GM19043 (cell line): ENCODE measurements around the gene TMEM178B.

Source experiments
- ATAC-seq: cut with Tn5 transposase; IDR thresholded peaks from one replicate; pipeline ENCODE4 v1.9.1; 2021; ENCODE audit warnings: low read depth; ENCODE audit not compliant: unreplicated experiment

The TMEM178B gene

DNA sequence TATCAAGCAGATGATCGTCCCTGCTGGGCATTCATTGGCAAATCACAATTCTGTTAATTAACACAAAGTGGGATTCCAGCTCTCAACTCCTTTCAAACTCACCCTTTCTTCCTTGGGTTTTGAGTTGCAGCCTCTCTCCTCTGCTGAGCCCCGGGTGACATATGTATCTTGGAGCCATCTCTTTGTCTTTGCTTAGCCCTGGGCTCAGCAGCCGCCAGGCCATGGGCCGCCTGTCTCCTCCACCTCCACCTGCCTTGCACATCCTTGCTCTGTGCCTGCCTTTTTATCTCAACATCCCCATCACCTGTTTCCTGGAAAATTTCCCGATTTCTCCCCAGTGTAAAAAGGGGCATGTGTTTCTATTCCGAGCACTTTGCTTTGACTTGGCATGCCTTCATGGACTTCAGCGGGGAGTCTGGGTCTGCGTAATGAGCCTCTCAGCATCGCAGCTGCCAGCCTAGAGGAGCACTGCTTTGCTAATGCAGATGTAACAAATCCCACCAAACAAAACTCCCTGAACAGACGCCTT is 336.0 kb downstream of the TMEM178B start:
- no peak for ATAC-seq

DNA sequence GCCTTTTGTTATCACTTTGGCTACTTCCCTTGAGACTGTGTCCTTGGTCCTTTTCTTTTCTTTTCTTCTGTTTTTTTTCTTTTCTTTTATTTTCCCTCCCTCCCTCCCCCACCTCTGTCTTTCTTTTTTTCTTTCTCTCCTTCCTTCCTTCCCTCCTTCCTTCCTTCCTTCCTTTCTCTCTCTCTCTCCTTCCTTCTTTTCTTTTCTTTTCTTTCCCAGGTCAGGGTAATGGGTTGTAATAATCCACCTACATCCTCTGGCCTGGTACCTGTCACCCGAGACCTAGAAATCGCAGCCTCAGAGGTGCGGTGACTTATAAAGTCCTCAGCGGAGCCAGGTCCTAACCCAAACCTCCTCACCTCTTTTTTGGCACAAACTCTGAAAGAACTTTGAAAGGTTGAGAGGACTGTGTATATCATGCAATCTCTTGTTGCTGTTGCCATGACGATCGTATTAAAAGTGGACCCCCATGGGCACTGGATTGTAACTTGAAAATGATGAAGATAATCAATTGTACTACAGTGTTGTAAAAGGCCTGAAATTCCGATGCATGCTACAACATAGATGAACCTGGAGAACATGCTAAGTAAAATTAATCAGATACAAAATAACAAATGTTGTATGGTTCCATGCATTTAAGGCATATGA is 336.6 kb downstream of the TMEM178B start:
- ATAC-seq, result no peak

DNA sequence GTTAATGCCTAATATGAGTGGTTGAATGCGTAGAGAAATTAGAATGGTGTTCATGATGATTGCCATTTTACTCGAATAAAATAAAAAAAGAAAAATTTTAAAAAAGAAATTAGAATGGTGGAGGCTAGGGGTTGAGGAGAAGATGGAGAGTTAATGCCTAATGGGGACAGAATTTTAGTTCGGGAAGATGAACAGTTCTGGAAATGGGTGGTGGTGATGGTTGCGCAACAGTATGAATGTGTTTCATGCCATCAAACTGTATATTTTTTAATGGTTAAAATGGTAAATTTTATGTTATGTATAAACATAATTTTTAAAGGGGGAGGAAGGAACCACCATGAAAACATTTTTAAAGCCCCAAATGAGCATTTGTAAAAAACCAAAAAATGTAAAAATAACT is 337.3 kb downstream of the TMEM178B start:
- ATAC-seq, result no peak

DNA sequence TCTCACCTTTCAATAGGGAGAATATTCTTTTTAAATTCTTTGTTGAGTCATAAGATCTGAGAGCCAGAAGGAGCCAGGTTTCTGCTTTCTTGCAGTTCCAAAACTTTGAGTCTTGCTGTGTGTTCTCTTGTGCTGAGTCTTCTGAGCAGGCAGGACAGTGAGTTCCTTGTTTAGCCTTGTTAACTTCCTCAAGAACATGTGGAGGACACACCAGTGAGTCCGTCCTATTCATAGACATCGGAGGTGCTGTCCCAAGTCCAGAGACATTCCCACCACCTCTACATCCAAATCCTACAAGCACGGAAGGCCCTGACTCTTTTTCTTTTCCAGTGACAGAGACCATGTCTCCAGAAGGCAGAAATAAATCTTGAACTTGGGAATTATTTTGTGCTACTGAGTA is 342.1 kb downstream of the TMEM178B start:
- ATAC-seq, result no peak

DNA sequence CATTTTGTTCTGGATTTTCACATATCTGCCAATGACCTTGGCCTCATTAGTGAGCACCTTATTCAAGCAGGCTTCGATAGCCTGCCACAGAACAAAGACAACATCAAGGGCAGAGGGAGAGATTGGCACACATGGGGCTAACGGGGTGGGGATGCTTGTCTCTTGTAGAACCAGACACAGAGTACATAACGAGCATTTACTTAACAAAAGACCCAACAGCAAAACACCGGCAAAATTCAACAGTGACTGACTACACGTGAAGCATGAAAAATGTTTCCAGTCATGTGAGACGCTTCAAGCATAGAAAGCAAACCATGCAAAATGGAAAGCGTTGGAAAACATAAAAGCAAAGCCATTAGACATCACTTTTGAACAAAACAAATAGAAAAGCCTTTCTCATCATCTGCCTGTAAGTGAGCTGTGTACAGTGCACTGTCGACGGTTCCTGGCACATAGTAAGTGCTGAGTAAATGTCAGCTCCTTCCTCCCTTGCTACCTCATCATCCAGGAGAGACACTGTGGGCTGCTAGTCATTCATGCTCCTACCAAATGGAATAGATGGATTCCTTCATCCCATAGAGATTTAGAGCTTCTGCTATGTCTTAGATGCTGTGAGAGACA is 342.9 kb downstream of the TMEM178B start:
- ATAC-seq, result no peak

DNA sequence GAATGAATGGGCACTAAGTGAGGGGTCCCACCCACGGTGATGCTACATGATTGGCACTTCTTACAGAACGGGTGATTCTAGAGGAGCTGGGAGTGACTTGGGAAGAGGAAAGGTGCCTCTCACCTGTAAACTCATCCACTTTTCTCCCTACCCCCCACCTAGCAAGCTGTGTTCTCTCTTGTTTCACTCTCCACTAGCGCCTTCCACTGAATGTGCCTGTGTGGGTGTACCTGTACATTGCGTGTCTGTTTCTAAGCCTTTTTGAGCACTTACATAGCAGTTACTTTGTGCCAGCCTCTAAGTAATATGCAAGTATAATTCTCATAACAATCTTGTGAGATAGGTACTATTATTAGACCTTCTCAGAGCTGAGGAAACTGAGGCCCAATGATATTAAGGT is 343.6 kb downstream of the TMEM178B start:
- ATAC-seq, result no peak

DNA sequence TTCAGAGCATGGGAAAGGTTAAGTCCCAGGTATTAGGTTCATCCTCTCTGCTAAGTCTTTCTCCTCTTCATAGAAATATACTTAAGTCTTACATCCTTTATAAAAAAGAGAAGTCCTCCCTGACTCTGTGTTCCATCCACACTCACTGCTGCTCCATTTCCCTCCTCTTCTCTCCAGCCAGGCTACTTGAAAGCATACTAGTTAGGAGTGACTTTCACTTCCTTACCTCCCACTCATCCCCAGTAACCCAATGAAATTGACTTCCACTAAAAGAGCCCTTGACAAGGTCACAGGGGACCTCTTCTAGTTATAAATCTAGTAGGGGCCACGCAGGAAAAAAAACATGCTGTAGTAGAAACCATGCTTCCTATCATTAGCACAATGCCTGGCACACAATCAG is 344.2 kb downstream of the TMEM178B start:
- ATAC-seq, result no peak

DNA sequence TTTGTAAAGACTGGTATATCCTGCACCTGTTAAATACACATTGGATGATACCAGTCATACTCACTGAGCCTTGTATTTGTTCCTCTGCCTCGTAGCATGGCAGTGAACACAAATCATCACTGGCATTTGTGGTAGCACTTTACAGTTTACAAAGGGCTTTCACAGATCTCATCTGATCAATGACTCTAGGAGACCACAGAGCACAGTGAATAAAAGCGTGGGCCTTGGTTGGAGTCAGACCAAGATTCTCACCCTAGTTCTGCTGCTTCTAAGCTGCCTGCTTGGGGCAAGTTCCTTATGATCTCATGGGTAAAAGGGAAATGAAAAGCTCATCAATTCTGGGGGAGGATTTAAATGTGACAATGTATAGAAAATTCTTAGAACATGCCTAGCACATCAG is 347.4 kb downstream of the TMEM178B start:
- ATAC-seq, result no peak

DNA sequence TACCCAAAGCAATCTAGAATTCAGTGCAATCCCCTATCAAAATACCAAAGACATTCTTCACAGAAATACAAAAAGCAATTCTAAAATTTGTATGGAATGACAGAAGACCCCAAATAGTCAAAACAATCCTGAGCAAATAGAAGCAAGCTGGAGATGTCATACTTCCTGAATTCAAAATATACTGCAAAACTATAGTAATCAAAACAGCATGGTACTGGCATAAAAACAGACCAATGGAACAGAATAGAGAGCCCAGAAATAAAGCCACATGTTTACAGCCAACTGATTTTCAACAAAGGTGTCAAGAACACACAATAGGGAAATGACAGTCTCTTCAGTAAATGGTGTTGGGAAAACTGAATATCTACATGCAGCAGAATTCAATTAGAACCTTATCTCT is 353.3 kb downstream of the TMEM178B start:
- no peak for ATAC-seq

DNA sequence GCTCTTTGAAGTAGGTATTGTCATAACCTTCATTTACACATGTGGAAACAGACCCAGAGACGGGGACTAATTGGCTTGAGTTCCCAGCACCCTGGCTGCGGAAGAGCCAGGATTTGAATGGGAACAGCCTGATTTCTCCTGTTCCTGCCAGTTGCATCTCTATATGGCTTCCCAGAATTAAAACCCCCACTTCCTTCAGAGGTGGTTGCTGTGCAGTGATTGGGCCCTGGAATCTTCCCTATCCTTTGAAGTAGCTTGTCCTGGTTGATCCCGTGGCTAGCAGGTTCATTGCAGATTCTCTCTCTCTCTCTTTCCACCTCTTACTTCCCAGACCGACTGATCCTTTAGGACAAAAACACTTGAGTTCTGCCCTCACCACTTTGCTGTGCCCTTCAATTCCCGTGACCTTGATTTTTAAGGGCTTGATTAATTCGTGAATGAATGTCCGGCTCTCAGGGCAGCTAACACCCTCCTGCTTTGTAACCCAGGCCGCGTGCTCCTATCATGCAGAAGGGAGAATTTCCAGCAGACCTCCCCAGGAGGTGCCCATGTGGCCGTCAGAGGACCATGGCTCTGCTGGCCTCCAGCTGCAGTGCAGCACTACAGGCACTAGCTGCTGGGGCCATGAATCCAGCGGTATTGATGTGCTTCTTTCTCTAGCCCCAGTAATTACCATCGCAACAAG is 356.7 kb downstream of the TMEM178B start:
- no peak for ATAC-seq

DNA sequence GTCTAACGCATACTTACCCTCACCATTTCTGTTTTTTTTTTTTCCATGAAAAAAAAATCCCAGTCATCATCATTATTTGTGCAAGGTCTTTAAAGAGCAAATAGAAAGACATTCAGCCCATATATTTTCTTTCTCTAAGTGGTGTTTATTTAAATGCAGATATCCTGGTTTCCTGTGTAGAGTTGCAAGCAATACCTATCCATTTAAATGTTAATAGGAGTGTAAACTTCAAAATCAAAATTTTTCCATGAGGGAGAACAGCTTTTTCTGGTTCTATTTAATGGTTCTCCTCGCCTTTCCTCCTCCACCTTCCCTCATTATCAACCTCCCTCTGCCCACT is 357.2 kb downstream of the TMEM178B start:
- no peak for ATAC-seq

DNA sequence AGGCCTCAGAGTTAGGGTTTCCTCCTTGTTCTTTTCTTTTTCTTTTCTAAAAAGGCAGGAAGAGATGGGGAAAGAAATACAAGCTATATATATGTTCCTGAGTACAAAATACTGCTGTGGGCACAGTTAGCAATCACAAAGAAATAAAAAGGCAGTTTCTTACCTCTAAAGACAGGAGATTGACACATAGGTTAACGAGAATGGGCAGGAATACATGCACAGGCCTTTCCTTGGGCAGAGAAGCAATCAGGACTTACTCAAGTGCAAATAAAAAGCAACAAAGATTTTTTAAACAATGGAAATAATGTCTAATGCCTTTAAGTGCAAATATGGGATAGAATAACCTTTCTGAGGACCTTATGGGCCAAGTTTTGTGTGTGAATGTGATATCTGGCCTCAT is 357.8 kb downstream of the TMEM178B start:
- no peak for ATAC-seq

DNA sequence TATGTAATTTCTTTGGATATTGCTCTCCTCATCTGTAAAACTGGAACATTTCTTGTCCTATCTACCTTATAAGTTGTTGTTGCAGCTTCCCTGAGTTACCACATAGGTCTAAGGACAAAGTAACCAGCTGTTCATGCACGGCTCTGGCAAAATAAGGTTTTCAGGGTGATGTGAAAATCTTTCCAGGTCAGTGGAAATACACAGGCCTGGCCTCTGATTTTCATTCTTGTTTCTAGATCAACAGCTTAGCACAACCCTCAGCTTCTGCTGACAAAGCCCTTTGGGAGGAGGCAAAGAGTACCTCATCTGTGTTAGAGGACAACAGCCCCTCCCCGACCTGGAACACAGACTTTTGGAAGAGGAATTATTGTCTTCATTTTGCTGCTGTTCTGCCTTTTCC is 359.8 kb downstream of the TMEM178B start:
- ATAC-seq, result no peak

DNA sequence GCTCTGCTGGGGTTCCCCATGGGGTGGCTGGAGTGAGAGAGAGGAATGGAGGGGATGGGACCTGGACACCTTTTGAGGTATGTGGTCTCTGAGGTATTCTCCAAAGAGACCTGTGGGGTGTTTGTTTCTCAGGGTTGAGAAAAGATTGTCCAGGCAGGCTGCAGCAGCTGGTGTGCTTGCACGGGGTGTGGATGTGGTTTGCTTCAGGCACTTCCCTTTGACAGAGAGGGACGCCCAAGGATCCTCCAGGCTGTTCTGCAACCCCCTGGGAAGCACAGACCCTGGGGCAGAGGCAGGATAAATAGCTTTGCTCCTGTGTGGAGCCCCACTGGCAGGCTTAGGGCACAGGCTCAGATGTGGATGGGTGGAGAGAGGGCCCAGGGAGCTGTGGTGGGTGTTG is 362.3 kb downstream of the TMEM178B start:
- no peak for ATAC-seq

DNA sequence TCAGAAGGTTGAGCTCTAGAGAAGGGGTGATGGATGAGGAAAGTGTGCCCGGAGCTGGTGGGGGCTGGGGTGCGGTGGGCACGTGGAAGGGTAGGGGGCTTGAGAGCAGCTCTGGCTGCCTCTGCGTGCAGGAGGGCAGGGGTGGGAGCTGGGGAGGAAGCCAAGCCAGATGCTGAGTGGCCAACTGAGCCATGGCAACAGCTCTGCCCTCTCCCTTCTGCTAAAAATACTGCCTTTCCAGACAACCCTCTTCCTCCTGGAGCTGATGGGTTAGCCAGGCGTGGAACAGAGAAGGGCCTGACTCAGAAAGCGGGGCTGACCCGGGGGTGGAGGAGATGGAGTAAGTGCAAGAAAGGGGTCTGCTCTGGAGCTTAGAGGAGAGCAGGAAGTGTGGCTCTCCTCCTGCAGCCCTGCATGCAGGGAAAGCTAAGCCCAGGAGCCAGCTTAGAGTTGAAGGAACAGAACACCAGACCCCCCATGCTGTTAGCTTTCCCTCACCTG is 362.8 kb downstream of the TMEM178B start:
- ATAC-seq, result no peak

DNA sequence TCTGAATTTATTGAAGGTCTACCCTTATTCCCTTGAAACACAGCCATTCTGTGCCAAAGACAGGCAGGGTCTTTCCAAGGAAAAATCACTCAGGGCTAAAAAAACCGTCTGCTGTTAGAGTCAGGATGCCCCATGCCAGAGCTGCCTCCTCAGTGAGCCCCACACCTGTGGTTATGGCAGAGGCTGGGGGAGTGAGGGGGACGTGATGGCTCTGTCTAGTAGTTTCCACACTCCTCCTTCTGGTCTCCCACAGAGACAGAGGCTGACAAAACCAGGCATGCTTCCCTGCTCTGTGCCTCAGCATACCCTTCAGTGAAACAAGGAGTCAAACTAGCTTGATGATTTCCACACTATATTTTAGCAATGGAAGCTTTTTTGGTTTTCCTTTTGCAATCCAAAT is 365.3 kb downstream of the TMEM178B start:
- ATAC-seq, result no peak

DNA sequence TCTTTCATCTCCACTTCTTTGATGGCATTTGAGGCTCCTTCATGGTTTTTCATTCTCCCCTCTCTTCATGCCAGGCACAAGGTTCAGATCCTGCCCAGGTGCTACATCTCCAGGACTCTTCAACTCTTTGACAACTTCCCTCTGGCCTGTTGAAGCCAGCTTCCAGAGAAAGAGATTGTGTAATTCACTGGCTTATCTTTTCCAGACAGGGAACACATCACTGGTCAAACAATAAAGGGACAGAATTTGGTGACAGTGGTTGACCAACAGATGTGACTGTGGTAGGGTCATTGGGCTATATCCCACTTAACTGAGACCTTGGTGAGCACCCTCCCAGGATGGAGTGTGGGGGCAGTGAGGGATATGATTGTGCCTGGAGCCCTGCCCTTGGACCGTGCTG is 365.9 kb downstream of the TMEM178B start:
- no peak for ATAC-seq

DNA sequence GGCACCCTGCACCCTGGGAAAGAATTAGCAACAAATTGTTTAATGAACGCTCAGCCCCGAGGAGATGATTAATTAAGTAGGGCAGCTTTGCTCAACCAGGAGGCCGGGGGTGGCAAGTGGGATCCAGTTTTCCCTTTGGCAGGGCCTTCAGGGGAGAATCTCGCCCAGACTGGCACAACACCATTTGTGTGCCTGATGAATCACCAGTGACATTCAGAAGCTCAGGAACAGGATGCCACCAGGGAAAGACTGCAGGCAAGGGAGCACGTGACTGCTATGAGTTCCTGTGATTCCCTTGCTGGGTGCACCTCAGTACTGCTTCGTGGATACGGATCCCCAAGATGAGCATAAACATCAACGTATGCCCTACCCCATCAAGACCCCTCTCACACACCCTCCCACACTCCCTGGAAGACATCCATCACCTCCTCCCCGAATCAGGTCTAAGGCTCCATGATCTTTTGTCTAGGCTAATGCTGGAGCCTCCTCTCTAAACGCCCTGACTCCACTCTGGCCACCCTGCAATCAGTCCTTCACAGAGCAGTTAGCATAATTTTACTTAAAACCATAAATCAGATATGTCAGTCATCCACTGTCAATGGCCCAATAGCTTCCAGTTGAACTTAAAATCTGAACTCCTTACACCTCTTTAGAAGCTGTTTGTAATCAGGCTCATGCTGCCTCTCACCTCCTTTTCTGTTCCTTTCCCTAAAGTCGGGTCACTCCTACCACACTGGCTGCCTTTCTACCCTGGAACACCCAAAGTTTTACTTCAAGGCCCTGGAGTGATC is 368.2 kb downstream of the TMEM178B start:
- no peak for ATAC-seq

DNA sequence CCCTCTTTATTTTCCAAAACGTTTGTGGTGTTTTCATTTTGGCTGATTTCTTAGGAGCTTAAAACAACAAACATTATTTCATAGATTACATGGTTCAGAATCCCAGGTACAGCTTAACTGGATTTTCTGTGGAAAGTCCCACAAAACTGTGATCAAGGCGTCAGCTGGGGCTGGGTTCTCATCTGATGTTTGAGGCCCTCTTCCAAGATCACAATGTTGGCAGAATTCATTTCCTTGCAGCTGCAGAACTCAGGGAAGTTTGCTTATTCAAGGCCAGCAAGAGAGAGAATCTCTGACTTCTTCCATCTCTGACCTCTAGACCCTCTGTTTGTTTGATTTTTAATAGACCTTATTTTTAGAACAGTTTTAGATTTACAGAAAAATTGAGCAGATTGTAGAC is 368.9 kb downstream of the TMEM178B start:
- no peak for ATAC-seq

DNA sequence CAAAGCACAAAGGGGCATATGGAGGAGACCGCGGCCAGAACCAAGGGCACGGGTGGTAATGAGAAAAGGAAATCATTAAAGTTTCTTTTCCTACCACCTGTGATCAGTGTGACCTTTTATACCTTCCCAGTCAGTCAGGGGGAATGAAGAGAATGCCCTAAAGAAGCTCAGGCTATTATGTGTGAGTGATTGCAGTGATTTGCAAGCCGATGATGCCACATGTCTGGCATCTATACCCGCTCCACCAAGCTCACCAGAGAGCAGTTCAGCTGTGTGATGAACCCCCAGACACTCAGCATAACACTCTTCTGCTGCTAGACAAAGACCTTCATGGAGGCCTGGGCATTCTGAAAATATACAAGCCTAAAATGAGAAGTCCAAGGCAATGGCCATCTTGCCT is 371.1 kb downstream of the TMEM178B start:
- no peak for ATAC-seq

DNA sequence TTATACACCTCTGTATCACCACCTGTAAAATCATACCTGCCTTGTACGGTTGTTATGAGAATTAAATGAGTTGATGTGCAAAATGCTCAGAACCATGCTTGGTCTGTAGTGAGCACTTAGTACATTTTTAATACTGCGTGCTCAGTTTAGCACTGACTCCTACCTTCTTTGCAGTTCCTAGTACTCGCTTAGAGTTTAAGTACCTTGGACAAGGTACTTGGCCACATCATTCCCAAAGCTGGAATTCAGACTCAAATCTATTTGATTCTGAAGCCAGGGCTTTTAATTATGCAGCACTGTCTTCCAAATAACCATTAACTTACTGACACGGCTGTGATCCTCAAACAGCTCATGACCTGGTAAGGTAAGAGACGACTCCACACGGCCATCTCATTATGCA is 377.4 kb downstream of the TMEM178B start:
- no peak for ATAC-seq
